ENCODE measurements around the gene CDK3.

Gene CDK3

DNA sequence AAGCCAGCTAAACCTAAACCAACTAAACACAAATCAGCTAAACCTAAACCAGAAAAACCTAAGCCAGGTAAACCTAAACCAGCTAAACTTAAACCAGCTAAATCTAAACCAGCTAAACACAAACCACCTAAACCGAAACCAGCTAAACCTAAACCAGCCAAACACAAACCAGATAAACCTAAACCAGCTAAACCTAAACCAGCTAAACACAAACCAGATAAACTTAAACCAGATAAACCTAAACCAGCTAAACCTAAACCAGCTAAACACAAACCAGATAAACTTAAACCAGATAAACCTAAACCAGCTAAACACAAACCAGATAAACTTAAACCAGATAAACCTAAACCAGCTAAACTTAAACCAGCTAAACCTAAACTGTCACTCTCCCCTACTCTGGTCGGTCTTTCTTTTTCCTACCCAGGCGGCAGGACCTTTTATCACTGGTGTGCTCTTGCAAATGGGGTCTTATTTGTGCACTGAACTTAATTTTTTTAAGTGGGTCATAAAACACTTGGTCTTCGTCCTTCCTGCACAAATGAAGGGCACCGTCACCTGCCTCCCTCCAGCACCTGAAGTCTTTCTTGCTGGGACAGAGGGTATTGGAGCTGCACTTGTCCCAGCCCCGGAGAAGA lies 19.3 kb downstream of the CDK3 start:
- H3K4me3 ChIP-seq (ENCODE audit: low read depth, low read length, poor library complexity, severe bottlenecking) = no peak overlapping the region
- TF ChIP-seq, protein P1, sequence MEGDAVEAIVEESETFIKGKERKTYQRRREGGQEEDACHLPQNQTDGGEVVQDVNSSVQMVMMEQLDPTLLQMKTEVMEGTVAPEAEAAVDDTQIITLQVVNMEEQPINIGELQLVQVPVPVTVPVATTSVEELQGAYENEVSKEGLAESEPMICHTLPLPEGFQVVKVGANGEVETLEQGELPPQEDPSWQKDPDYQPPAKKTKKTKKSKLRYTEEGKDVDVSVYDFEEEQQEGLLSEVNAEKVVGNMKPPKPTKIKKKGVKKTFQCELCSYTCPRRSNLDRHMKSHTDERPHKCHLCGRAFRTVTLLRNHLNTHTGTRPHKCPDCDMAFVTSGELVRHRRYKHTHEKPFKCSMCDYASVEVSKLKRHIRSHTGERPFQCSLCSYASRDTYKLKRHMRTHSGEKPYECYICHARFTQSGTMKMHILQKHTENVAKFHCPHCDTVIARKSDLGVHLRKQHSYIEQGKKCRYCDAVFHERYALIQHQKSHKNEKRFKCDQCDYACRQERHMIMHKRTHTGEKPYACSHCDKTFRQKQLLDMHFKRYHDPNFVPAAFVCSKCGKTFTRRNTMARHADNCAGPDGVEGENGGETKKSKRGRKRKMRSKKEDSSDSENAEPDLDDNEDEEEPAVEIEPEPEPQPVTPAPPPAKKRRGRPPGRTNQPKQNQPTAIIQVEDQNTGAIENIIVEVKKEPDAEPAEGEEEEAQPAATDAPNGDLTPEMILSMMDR (IDR thresholded peaks at IDR 0.05; ENCODE audit: low read length) = no peak
- no peak for TF ChIP-seq EZH2 (IDR thresholded peaks at IDR 0.05; ENCODE audit: borderline replicate concordance, low read length)
- peaks cover 5% of the 10 kb centered on the region; the same call in 1 of the 2 replicates for H3K27me3 ChIP-seq (ENCODE audit: insufficient read depth, low read length)
- H3K27ac ChIP-seq (ENCODE audit: low read depth, low read length, poor library complexity, severe bottlenecking) = no peak overlapping the region
- no peak overlapping the region for H2AFZ ChIP-seq (ENCODE audit: low read length)
- no peak overlapping the region for H3K9ac ChIP-seq (ENCODE audit: low read length)
- no peaks in the 10 kb centered on the region for H3K9me2 ChIP-seq (ENCODE audit: low read depth, low read length)
- no peaks in the 10 kb centered on the region for H4K20me1 ChIP-seq (ENCODE audit: insufficient read depth, low read length)
- H3F3A ChIP-seq (ENCODE audit: insufficient read depth, low read length) = no peaks in the 10 kb centered on the region
- no peaks in the 10 kb centered on the region for H3K9me3 ChIP-seq (ENCODE audit: low read length)
- no peaks in the 10 kb centered on the region for H3K79me2 ChIP-seq (ENCODE audit: insufficient read depth, low read length)
- H3K4me1 ChIP-seq (ENCODE audit: insufficient read depth, low read length, severe bottlenecking) = peaks cover 5% of the 10 kb centered on the region
- no peaks in the 10 kb centered on the region for H3K36me3 ChIP-seq (ENCODE audit: insufficient read depth, low read length)
- no peak overlapping the region for H3K4me2 ChIP-seq (ENCODE audit: low read length)

DNA sequence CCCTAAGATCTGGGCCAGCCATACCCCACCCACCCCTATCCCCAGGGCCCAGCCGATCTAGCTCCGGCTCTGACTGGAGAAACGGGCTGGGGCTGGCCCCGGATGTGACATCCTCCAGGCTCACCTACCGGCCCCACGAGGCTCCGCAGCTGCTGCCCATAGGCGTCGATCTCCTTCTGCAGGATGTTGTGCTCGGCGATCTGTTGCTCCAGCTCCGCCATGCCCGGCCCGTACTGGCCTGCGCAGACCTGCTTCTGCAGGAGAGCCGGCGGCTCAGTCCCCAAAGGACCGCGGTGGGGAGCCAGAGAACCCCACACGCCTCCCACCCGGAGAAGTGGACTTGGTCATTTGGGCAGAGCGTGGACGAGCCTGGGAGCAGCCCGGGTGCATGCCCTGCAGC lies 21.6 kb downstream of the CDK3 start:
- Histone ChIP-seq H2AFZ (ENCODE audit: low read length) (no peak overlapping the region), H3K9me3 (ENCODE audit: low read length) (no peaks in the 10 kb centered on the region), H3K9me2 (ENCODE audit: low read depth, low read length) (no peaks in the 10 kb centered on the region), H3K4me3 (ENCODE audit: low read depth, low read length, poor library complexity, severe bottlenecking) (no peak overlapping the region), H3F3A (ENCODE audit: insufficient read depth, low read length) (no peaks in the 10 kb centered on the region), H3K27ac (ENCODE audit: low read depth, low read length, poor library complexity, severe bottlenecking) (no peak overlapping the region), H3K4me1 (ENCODE audit: insufficient read depth, low read length, severe bottlenecking) (peaks cover 5% of the 10 kb centered on the region), H3K79me2 (ENCODE audit: insufficient read depth, low read length) (no peaks in the 10 kb centered on the region), H3K9ac (ENCODE audit: low read length) (no peak overlapping the region), H3K27me3 (ENCODE audit: insufficient read depth, low read length) (peaks cover 5% of the 10 kb centered on the region; the same call in 1 of the 2 replicates), H3K36me3 (ENCODE audit: insufficient read depth, low read length) (no peaks in the 10 kb centered on the region), H3K4me2 (ENCODE audit: low read length) (peak overlapping the region; percentile 15; the same call in 1 of the 2 replicates), H4K20me1 (ENCODE audit: insufficient read depth, low read length) (no peaks in the 10 kb centered on the region)
- TF ChIP-seq EZH2 (IDR thresholded peaks at IDR 0.05; ENCODE audit: borderline replicate concordance, low read length) = no peak
- TF ChIP-seq, protein P1 (IDR thresholded peaks at IDR 0.05; ENCODE audit: low read length) = no peak

DNA sequence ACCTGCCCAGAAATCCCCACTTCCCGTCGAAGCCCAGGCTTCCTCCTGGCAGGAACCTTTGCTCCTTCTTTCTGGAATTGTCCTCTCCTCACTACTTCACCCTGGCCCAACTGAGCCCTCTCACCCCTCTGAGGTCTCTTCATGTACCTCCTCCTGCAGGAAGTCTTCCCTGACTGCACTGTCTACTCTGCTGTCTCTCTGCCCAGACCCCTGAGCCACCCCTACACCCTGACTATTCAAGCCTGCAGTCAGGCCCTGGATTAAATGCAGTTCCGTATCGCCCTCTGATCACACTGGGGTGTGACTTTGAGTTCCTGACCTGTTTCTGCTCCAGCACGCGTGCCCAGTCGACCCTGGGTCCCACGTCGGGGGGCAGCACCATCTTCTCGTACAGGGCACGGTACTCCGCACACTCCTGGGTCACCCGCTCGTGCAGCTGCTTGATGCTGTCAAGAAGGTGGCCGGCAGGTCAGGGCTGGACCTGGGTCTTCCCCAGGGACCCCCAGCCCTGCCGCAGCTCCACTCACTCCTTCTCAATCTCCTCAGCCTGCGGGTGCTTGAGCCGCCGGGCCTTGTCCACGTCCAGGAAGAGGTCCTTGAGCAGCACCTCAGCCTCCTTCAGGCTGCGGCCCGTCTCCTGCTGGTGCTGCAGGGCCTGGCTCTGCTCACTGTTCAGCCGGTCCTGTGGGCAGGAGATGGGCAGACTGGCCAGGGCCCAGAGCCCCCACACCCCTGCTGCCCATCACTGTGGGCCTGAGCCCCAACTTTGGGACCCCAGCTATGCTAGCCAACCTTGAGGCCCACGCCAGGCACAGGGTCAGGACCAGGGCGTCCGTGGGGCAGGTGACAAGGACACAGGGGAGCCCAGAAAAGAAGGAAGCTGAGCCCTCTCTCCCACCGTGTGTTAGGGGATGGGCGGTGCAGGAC lies 22.6 kb downstream of the CDK3 start:
- Histone ChIP-seq H2AFZ (ENCODE audit: low read length) (no peak overlapping the region), H3K9me3 (ENCODE audit: low read length) (no peaks in the 10 kb centered on the region), H3K4me1 (ENCODE audit: insufficient read depth, low read length, severe bottlenecking) (peaks cover 5% of the 10 kb centered on the region), H3K9me2 (ENCODE audit: low read depth, low read length) (no peaks in the 10 kb centered on the region), H3F3A (ENCODE audit: insufficient read depth, low read length) (no peaks in the 10 kb centered on the region), H3K4me2 (ENCODE audit: low read length) (no peak overlapping the region), H3K79me2 (ENCODE audit: insufficient read depth, low read length) (no peaks in the 10 kb centered on the region), H4K20me1 (ENCODE audit: insufficient read depth, low read length) (no peaks in the 10 kb centered on the region), H3K9ac (ENCODE audit: low read length) (no peak overlapping the region), H3K36me3 (ENCODE audit: insufficient read depth, low read length) (no peaks in the 10 kb centered on the region), H3K4me3 (ENCODE audit: low read depth, low read length, poor library complexity, severe bottlenecking) (no peak overlapping the region), H3K27ac (ENCODE audit: low read depth, low read length, poor library complexity, severe bottlenecking) (no peak overlapping the region), H3K27me3 (ENCODE audit: insufficient read depth, low read length) (peaks cover 5% of the 10 kb centered on the region; the same call in 1 of the 2 replicates)
- no peak for TF ChIP-seq EZH2 (IDR thresholded peaks at IDR 0.05; ENCODE audit: borderline replicate concordance, low read length)
- TF ChIP-seq, protein P1 (IDR thresholded peaks at IDR 0.05; ENCODE audit: low read length) = no peak
